Keratinocyte (primary cell): ENCODE data around the gene SOX5. TPM values are rescaled to one million over a fixed set of nuclear protein-coding genes. Genes with fewer than 3 reads are reported as not detected.

Source experiments
- DNase-seq: peaks from one replicate; pipeline ENCODE4 v3.0.0-alpha.2; 2011; ENCODE audit warnings: low read depth, missing footprints, low spot score
- FAIRE-seq: peaks from 2 replicates; lab custom pipeline; 2011; peaks lifted over from hg19 to GRCh38; lab: Jason Lieb, UNC
- H2AFZ ChIP-seq: 2 replicates; pipeline ENCODE4 v1.6.0; 2012; ENCODE audit warnings: low read length, control low read depth, inconsistent platforms; ENCODE audit not compliant: control insufficient read depth
- H3K27ac ChIP-seq: 2 replicates; pipeline ENCODE4 v1.5.1; 2011; ENCODE audit warnings: low read length; ENCODE audit not compliant: control insufficient read depth, insufficient read depth
- H3K27me3 ChIP-seq: 3 replicates; pipeline ENCODE4 v1.6.0; 2011; ENCODE audit warnings: low read length; ENCODE audit not compliant: control insufficient read depth, insufficient read depth; ENCODE audit errors: extremely low read depth
- H3K36me3 ChIP-seq, 2 experiments: 2 replicates in 1 of 2; 3 replicates in 1 of 2; pipeline ENCODE4 v1.5.1; 2011; ENCODE audit warnings: low read length in 2 of 2, mild to moderate bottlenecking in 1 of 2; ENCODE audit not compliant: control insufficient read depth in 2 of 2, insufficient read depth in 2 of 2; ENCODE audit errors: extremely low read depth in 1 of 2
- H3K4me1 ChIP-seq: 3 replicates; pipeline ENCODE4 v1.5.1; 2011; ENCODE audit warnings: low read length; ENCODE audit not compliant: control insufficient read depth, insufficient read depth; ENCODE audit errors: extremely low read depth
- H3K4me2 ChIP-seq: 3 replicates; pipeline ENCODE4 v1.6.0; 2011; ENCODE audit warnings: low read depth, low read length; ENCODE audit not compliant: control insufficient read depth, insufficient read depth; ENCODE audit errors: extremely low read depth
- H3K4me3 ChIP-seq, 3 experiments: fragments of 200-600 bp in 1 of 3; sonication (generic) in 1 of 3; 2 replicates in 2 of 3; 3 replicates in 1 of 3; pipeline ENCODE4 v1.5.1; 2011 to 2016; ENCODE audit warnings: low read length in 3 of 3, mild to moderate bottlenecking in 3 of 3, control low read depth in 2 of 3, inconsistent platforms in 1 of 3, low read depth in 1 of 3, mixed read lengths in 1 of 3, mixed run types in 1 of 3, moderate library complexity in 1 of 3; ENCODE audit not compliant: control insufficient read depth in 2 of 3, insufficient read depth in 2 of 3; ENCODE audit errors: extremely low read depth in 1 of 3
- H3K79me2 ChIP-seq: 2 replicates; pipeline ENCODE4 v1.6.0; 2012; ENCODE audit warnings: low read length; ENCODE audit not compliant: control insufficient read depth, insufficient read depth
- H3K9ac ChIP-seq: 3 replicates; pipeline ENCODE4 v1.6.0; 2011; ENCODE audit warnings: low read length; ENCODE audit not compliant: control insufficient read depth, insufficient read depth; ENCODE audit errors: extremely low read depth
- H3K9me1 ChIP-seq: 3 replicates; pipeline ENCODE4 v1.6.0; 2011; ENCODE audit warnings: low read length; ENCODE audit not compliant: control insufficient read depth, insufficient read depth; ENCODE audit errors: extremely low read depth
- H3K9me3 ChIP-seq: 2 replicates; pipeline ENCODE4 v1.5.1; 2012; ENCODE audit warnings: low read depth, low read length; ENCODE audit not compliant: control insufficient read depth
- H4K20me1 ChIP-seq: 3 replicates; pipeline ENCODE4 v1.6.0; 2011; ENCODE audit warnings: low read length; ENCODE audit not compliant: control insufficient read depth, insufficient read depth; ENCODE audit errors: extremely low read depth
- CTCF ChIP-seq, 3 experiments: IDR thresholded peaks in 1 of 3; conservative IDR thresholded peaks in 1 of 3; optimal IDR thresholded peaks in 1 of 3; 2 replicates in 2 of 3; 3 replicates in 1 of 3; pipeline versions ENCODE3 to v1.5.1; 2011; ENCODE audit warnings: low read length in 3 of 3, mild to moderate bottlenecking in 3 of 3, moderate library complexity in 2 of 3, control low read depth in 1 of 3, inconsistent platforms in 1 of 3; ENCODE audit not compliant: insufficient read depth in 2 of 3; ENCODE audit errors: extremely low read depth in 1 of 3
- EZH2 ChIP-seq: IDR thresholded peaks from one replicate; pipeline ENCODE4 v1.6.1; 2012; ENCODE audit warnings: inconsistent platforms, mild to moderate bottlenecking, low read length, moderate library complexity
- dilution Hi-C: fragments of 300-500 bp; cut with MboI; formaldehyde crosslinking; loops from one replicate; pipeline ENCODE4 v1.7.0; 2020; ENCODE audit warnings: low sequenced_read_pairs; ENCODE audit not compliant: extremely low pct_ligation_motif_present
- polyA plus RNA-seq, 5 experiments: library from polyadenylated mRNA; depleted of rRNA in 3 of 5; stranded (reverse) in 3 of 5; stranded (forward) in 1 of 5; unstranded in 1 of 5; fragments of >200 nt; gene quantifications; 1 replicate in 1 of 5; 2 replicates in 3 of 5; 3 replicates in 1 of 5; pipeline versions ENCODE4 v1.2.1 to v1.2.3, GENCODE V29; 2011 to 2012; ENCODE audit warnings: missing spikeins in 2 of 5, low read depth in 1 of 5, low replicate concordance in 1 of 5

SOX5 gene
- polyA plus RNA-seq, 1 donor (not counting 4 experiments of a cell fraction or from before 2014, with no cell fraction given): not detected

GRCh38 chr12:23895792-23896218 lies 53.7 kb downstream of the SOX5 start:
- Histone ChIP-seq H3K4me3 (no peak overlapping the region), H3K9ac (no peak overlapping the region), H3K9me1 (no peaks in the 10 kb centered on the region), H3K4me1 (no peaks in the 10 kb centered on the region), H3K27me3 (no peaks in the 10 kb centered on the region), H3K79me2 (no peaks in the 10 kb centered on the region), H3K4me2 (no peak overlapping the region), H4K20me1 (no peaks in the 10 kb centered on the region), H3K36me3 (no peaks in the 10 kb centered on the region), H3K9me3 (no peaks in the 10 kb centered on the region), H3K27ac (no peak overlapping the region), H2AFZ (no peak overlapping the region)
- TF ChIP-seq EZH2 (no peak), CTCF (optimal IDR thresholded peaks at IDR 0.05 in 1 of 3, IDR thresholded peaks at IDR 0.05 in 1 of 3, conservative IDR thresholded peaks at IDR 0.05 in 1 of 3; ENCODE audit: extremely low read depth in 1 of 3, insufficient read depth in 2 of 3, low read length in 3 of 3) (no peak)
- DNase-seq: no peak
- dilution Hi-C loops: no loop called here
- no peak for FAIRE-seq

- no peaks in the 10 kb centered on the region for H3K36me3 ChIP-seq
- H3K9ac ChIP-seq: no peak overlapping the region
- H3K9me1 ChIP-seq: no peaks in the 10 kb centered on the region
- H3K4me3 ChIP-seq: no peak overlapping the region
- H3K4me1 ChIP-seq: no peaks in the 10 kb centered on the region
- no peaks in the 10 kb centered on the region for H4K20me1 ChIP-seq
- H3K27me3 ChIP-seq: no peaks in the 10 kb centered on the region
- FAIRE-seq: no peak
- TF ChIP-seq EZH2: no peak
- TF ChIP-seq CTCF (optimal IDR thresholded peaks at IDR 0.05 in 1 of 3, IDR thresholded peaks at IDR 0.05 in 1 of 3, conservative IDR thresholded peaks at IDR 0.05 in 1 of 3; ENCODE audit: extremely low read depth in 1 of 3, insufficient read depth in 2 of 3, low read length in 3 of 3): no peak
- H3K4me2 ChIP-seq: no peak overlapping the region
- no peak overlapping the region for H3K27ac ChIP-seq
- no peak for DNase-seq
- dilution Hi-C loops: no loop called here
- H3K9me3 ChIP-seq: no peaks in the 10 kb centered on the region
- no peak overlapping the region for H2AFZ ChIP-seq
- no peaks in the 10 kb centered on the region for H3K79me2 ChIP-seq
Measured at GRCh38 chr12:23893611-23894010, 55.9 kb downstream of the SOX5 start.
